Mesendoderm (in vitro differentiated cells): ENCODE results near the gene YBX3.

Experiments used
- DNase-seq: peaks from one replicate; pipeline ENCODE4 v3.0.0; 2013
- H2AK5ac ChIP-seq: 2 replicates; pipeline ENCODE4 v1.6.1; 2013; ENCODE audit warnings: low read length, inconsistent platforms
- H2BK120ac ChIP-seq: 2 replicates; pipeline ENCODE4 v1.6.1; 2013; ENCODE audit warnings: low read depth, mild to moderate bottlenecking, low read length, moderate library complexity, mixed read lengths
- H2BK15ac ChIP-seq: replicated peaks from 2 replicates; pipeline ENCODE4 v1.6.1; 2013; ENCODE audit warnings: low read depth, mild to moderate bottlenecking, moderate library complexity
- H2BK5ac ChIP-seq: 2 replicates; pipeline ENCODE4 v1.6.1; 2013; ENCODE audit warnings: low read length, inconsistent platforms
- H3K18ac ChIP-seq: 2 replicates; pipeline ENCODE4 v1.6.1; 2013; ENCODE audit warnings: mild to moderate bottlenecking, low read length, mixed read lengths
- H3K23ac ChIP-seq: one replicate; pipeline ENCODE4 v1.6.1; 2013; ENCODE audit warnings: low read length
- H3K27ac ChIP-seq: 2 replicates; pipeline ENCODE4 v1.5.1; 2013; ENCODE audit warnings: low read depth, mild to moderate bottlenecking, inconsistent platforms, low read length, moderate library complexity
- H3K27me3 ChIP-seq: 2 replicates; pipeline ENCODE4 v1.6.1; 2013; ENCODE audit warnings: low read length, control low read depth, mild to moderate bottlenecking, inconsistent platforms; ENCODE audit not compliant: insufficient read depth, poor library complexity
- H3K36me3 ChIP-seq: 2 replicates; pipeline ENCODE4 v1.6.1; 2013; ENCODE audit warnings: low read length, inconsistent platforms; ENCODE audit not compliant: control insufficient read depth, insufficient read depth
- H3K4ac ChIP-seq: one replicate; pipeline ENCODE4 v1.6.1; 2013; ENCODE audit warnings: low read depth, mild to moderate bottlenecking, low read length, moderate library complexity
- H3K4me1 ChIP-seq: 2 replicates; pipeline ENCODE4 v1.6.1; 2013; ENCODE audit warnings: low read depth, low read length, inconsistent platforms; ENCODE audit not compliant: control insufficient read depth
- H3K4me2 ChIP-seq: 2 replicates; pipeline ENCODE4 v1.6.1; 2013; ENCODE audit warnings: low read length
- H3K4me3 ChIP-seq: 2 replicates; pipeline ENCODE4 v1.5.1; 2013; ENCODE audit warnings: mild to moderate bottlenecking, low read length
- H3K56ac ChIP-seq: one replicate; pipeline ENCODE4 v1.6.1; 2013; ENCODE audit warnings: low read length
- H3K79me1 ChIP-seq: 2 replicates; pipeline ENCODE4 v1.6.1; 2013; ENCODE audit warnings: low read length, inconsistent platforms
- H3K79me2 ChIP-seq: 2 replicates; pipeline ENCODE4 v1.6.1; 2013; ENCODE audit warnings: mild to moderate bottlenecking, low read length; ENCODE audit not compliant: control insufficient read depth, insufficient read depth
- H3K9ac ChIP-seq: 2 replicates; pipeline ENCODE4 v1.6.1; 2013; ENCODE audit warnings: low read length, inconsistent platforms
- H4K5ac ChIP-seq: one replicate; pipeline ENCODE4 v1.6.1; 2013; ENCODE audit warnings: low read length
- H4K8ac ChIP-seq: one replicate; pipeline ENCODE4 v1.6.1; 2013; ENCODE audit warnings: low read depth, mild to moderate bottlenecking, control low read depth, low read length, moderate library complexity
- WGBS: extraction: QIAGEN DNeasy Blood & Tissue Kit; methylation state at CpG from one replicate; pipeline ENCODE4 v1.1.7; 2013; ENCODE audit warnings: low lambda C conversion rate, missing lambda C conversion rate; ENCODE audit not compliant: insufficient coverage; ENCODE audit errors: extremely low coverage; 5-methylcytosine and 5-hydroxymethylcytosine counted together

Gene YBX3

GRCh38 chr12:10730559-10730958 lies 7.4 kb upstream of the YBX3 start:
- Histone ChIP-seq H3K79me2 (no peaks in the 10 kb centered on the region), H3K9ac (no peak overlapping the region), H4K8ac (no peak overlapping the region), H3K18ac (no peak overlapping the region), H3K79me1 (no peaks in the 10 kb centered on the region), H2BK5ac (no peak overlapping the region), H3K23ac (no peak overlapping the region), H3K27ac (no peak overlapping the region), H3K56ac (no peak overlapping the region), H3K4me2 (no peak overlapping the region), H2BK15ac (no peak overlapping the region), H3K4me1 (no peaks in the 10 kb centered on the region), H2AK5ac (no peak overlapping the region), H3K4me3 (no peak overlapping the region), H2BK120ac (no peak overlapping the region), H3K4ac (no peak overlapping the region), H4K5ac (no peak overlapping the region), H3K27me3 (peaks cover 2% of the 10 kb centered on the region), H3K36me3 (no peaks in the 10 kb centered on the region)
- DNase-seq = no peak

- H3K4me1 ChIP-seq = no peaks in the 10 kb centered on the region
- H3K56ac ChIP-seq = no peak overlapping the region
- no peak overlapping the region for H3K27ac ChIP-seq
- no peak overlapping the region for H4K8ac ChIP-seq
- no peaks in the 10 kb centered on the region for H3K79me1 ChIP-seq
- H3K79me2 ChIP-seq = peaks cover 2% of the 10 kb centered on the region
- H3K4me2 ChIP-seq = no peak overlapping the region
- H2BK5ac ChIP-seq = no peak overlapping the region
- no CpG with 5 or more reads among the region's 3 CpGs for WGBS
- H3K9ac ChIP-seq = no peak overlapping the region
- no peak for DNase-seq
- no peak overlapping the region for H2BK120ac ChIP-seq
- no peak overlapping the region for H3K18ac ChIP-seq
- H4K5ac ChIP-seq = no peak overlapping the region
- no peak overlapping the region for H2BK15ac ChIP-seq
- H3K4ac ChIP-seq = no peak overlapping the region
- H3K36me3 ChIP-seq = no peaks in the 10 kb centered on the region
- no peak overlapping the region for H3K23ac ChIP-seq
- peaks cover 2% of the 10 kb centered on the region for H3K27me3 ChIP-seq
- no peak overlapping the region for H3K4me3 ChIP-seq
- no peak overlapping the region for H2AK5ac ChIP-seq
These were observed 5.0 kb upstream of the YBX3 start for GRCh38 chr12:10728091-10728490.

- Histone ChIP-seq H3K9ac (no peak overlapping the region), H2AK5ac (no peak overlapping the region), H4K5ac (no peak overlapping the region), H3K4me1 (no peaks in the 10 kb centered on the region), H3K79me2 (peaks cover 13% of the 10 kb centered on the region), H2BK120ac (no peak overlapping the region), H3K36me3 (no peaks in the 10 kb centered on the region), H3K27me3 (peaks cover 2% of the 10 kb centered on the region), H3K4ac (no peak overlapping the region), H2BK5ac (no peak overlapping the region), H3K56ac (no peak overlapping the region), H3K23ac (no peak overlapping the region), H2BK15ac (no peak overlapping the region), H3K79me1 (no peaks in the 10 kb centered on the region), H3K18ac (no peak overlapping the region), H3K4me2 (no peak overlapping the region), H3K4me3 (no peak overlapping the region), H4K8ac (no peak overlapping the region), H3K27ac (no peak overlapping the region)
- no peak for DNase-seq
- no CpG with 5 or more reads among the region's 1 CpG for WGBS
These were observed 3.8 kb upstream of the YBX3 start for GRCh38 chr12:10726945-10727344.

- Histone ChIP-seq H2BK120ac (no peak overlapping the region), H3K4ac (no peak overlapping the region), H3K23ac (no peak overlapping the region), H2BK15ac (no peak overlapping the region), H2BK5ac (no peak overlapping the region), H3K79me1 (no peaks in the 10 kb centered on the region), H3K4me1 (peaks cover 3% of the 10 kb centered on the region), H4K8ac (no peak overlapping the region), H3K27me3 (peaks cover 2% of the 10 kb centered on the region), H4K5ac (no peak overlapping the region), H3K4me2 (no peak overlapping the region), H3K18ac (no peak overlapping the region), H3K36me3 (no peaks in the 10 kb centered on the region), H3K9ac (no peak overlapping the region), H2AK5ac (no peak overlapping the region), H3K79me2 (peaks cover 30% of the 10 kb centered on the region), H3K4me3 (no peak overlapping the region), H3K56ac (no peak overlapping the region), H3K27ac (no peak overlapping the region)
- DNase-seq = no peak
- WGBS = no CpG with 5 or more reads among the region's 1 CpG
These were observed 1.9 kb upstream of the YBX3 start for GRCh38 chr12:10725003-10725402.

GRCh38 chr12:10722502-10722904 lies 620 bp downstream of the YBX3 start:
- H4K5ac ChIP-seq = no peak overlapping the region
- peak overlapping the region; percentile 65 for H3K4me3 ChIP-seq
- no peak overlapping the region for H2BK120ac ChIP-seq
- H3K36me3 ChIP-seq = no peaks in the 10 kb centered on the region
- peaks cover 43% of the 10 kb centered on the region for H3K79me2 ChIP-seq
- no CpG with 5 or more reads among the region's 36 CpGs for WGBS
- no peak overlapping the region for H4K8ac ChIP-seq
- peak overlapping the region; percentile 79 for H3K4me2 ChIP-seq
- H3K27me3 ChIP-seq = peaks cover 2% of the 10 kb centered on the region
- H3K79me1 ChIP-seq = no peaks in the 10 kb centered on the region
- H3K23ac ChIP-seq = no peak overlapping the region
- H3K9ac ChIP-seq = peak overlapping the region; percentile 74
- H3K18ac ChIP-seq = peak overlapping the region; percentile 97
- H2AK5ac ChIP-seq = no peak overlapping the region
- peak overlapping the region; percentile 92 for H3K4ac ChIP-seq
- H2BK5ac ChIP-seq = no peak overlapping the region
- H3K4me1 ChIP-seq = peaks cover 8% of the 10 kb centered on the region
- H3K27ac ChIP-seq = peak overlapping the region; percentile 81
- H2BK15ac ChIP-seq = no peak overlapping the region
- peak overlapping the region; percentile 83 for H3K56ac ChIP-seq
- no peak for DNase-seq

GRCh38 chr12:10721651-10722501 lies 1.2 kb downstream of the YBX3 start:
- peak overlapping the region; percentile 54 for H3K23ac ChIP-seq
- no peaks in the 10 kb centered on the region for H3K36me3 ChIP-seq
- H3K4me1 ChIP-seq = peaks cover 8% of the 10 kb centered on the region
- no CpG with 5 or more reads among the region's 26 CpGs for WGBS
- H2BK5ac ChIP-seq = peak overlapping the region; percentile 43
- peak overlapping the region; percentile 79 for H3K4me2 ChIP-seq
- no peak overlapping the region for H4K8ac ChIP-seq
- peaks cover 2% of the 10 kb centered on the region for H3K27me3 ChIP-seq
- H3K4ac ChIP-seq = no peak overlapping the region
- H3K79me1 ChIP-seq = no peaks in the 10 kb centered on the region
- peak overlapping the region; percentile 97 for H3K18ac ChIP-seq
- H2BK15ac ChIP-seq = no peak overlapping the region
- peak overlapping the region; percentile 83 for H3K56ac ChIP-seq
- H4K5ac ChIP-seq = no peak overlapping the region
- H3K79me2 ChIP-seq = peaks cover 45% of the 10 kb centered on the region
- peak; percentile 88 for DNase-seq
- H3K27ac ChIP-seq = no peak overlapping the region
- H2AK5ac ChIP-seq = no peak overlapping the region
- H3K9ac ChIP-seq = peak overlapping the region; percentile 74
- H3K4me3 ChIP-seq = peak overlapping the region; percentile 65
- H2BK120ac ChIP-seq = no peak overlapping the region
